ENCODE measurements around the gene POPDC3. TPM values are rescaled to one million over a fixed set of nuclear protein-coding genes. Genes with fewer than 3 reads are reported as not detected.

POPDC3 gene
- total and polyA plus RNA-seq, 2 of the 4 experiments (the other 2 are of a cell fraction) = 22.7 to 25.8 TPM

GRCh38 chr6:105204331-105204730 is 24.5 kb upstream of the POPDC3 start:
- Histone ChIP-seq H3K23ac (ENCODE audit: low read depth, low read length) (no peak overlapping the region), H3K9me3 (ENCODE audit: control insufficient read depth, insufficient read depth, low read length) (no peaks in the 10 kb centered on the region), H4K91ac (ENCODE audit: insufficient read depth, low read depth, low read length) (no peak overlapping the region), H3K79me1 (ENCODE audit: low read depth in 1 of 2, low read length in 2 of 2) (no peaks in the 10 kb centered on the region), H3K36me3 (ENCODE audit: control insufficient read depth, insufficient read depth, low read length) (no peaks in the 10 kb centered on the region), H3K14ac (replicated peaks; ENCODE audit: low read depth, low read length) (no peak overlapping the region), H4K8ac (ENCODE audit: low read depth in 2 of 2, low read length in 2 of 2) (no peak overlapping the region), H2AFZ (replicated peaks; ENCODE audit: low read length, poor library complexity) (no peak overlapping the region), H3K56ac (ENCODE audit: extremely low read depth, insufficient read depth, low read length) (no peak overlapping the region), H2AK9ac (replicated peaks; ENCODE audit: low read depth, low read length, poor library complexity) (no peak overlapping the region), H3K9ac (ENCODE audit: low read depth, low read length) (no peak overlapping the region), H3K27ac (ENCODE audit: insufficient read depth, low read length) (no peak overlapping the region), H4K5ac (ENCODE audit: low read depth, low read length) (no peak overlapping the region), H4K20me1 (ENCODE audit: insufficient read depth, low read length) (no peaks in the 10 kb centered on the region), H3K18ac (ENCODE audit: low read depth, low read length) (no peak overlapping the region), H3K4ac (ENCODE audit: low read depth, low read length) (no peak overlapping the region), H3K4me3 (ENCODE audit: insufficient read depth, low read depth, low read length) (no peak overlapping the region), H2BK15ac (ENCODE audit: low read depth, low read length) (no peak overlapping the region), H2BK120ac (ENCODE audit: low read depth, low read length) (no peak overlapping the region), H3K4me1 (ENCODE audit: control insufficient read depth, insufficient read depth, low read length) (peaks cover under 1% of the 10 kb centered on the region; the same call in 1 of the 2 replicates), H2BK20ac (ENCODE audit: low read depth, low read length) (no peak overlapping the region), H2AK5ac (ENCODE audit: low read depth, low read length) (no peak overlapping the region), H3K27me3 (ENCODE audit: control insufficient read depth, insufficient read depth, low read length) (no peaks in the 10 kb centered on the region), H2BK5ac (ENCODE audit: low read depth, low read length, poor library complexity, severe bottlenecking) (no peak overlapping the region), H3K4me2 (ENCODE audit: low read depth, low read length) (no peak overlapping the region; the same call in 1 of the 2 replicates), H3K9me1 (ENCODE audit: insufficient read depth, low read length) (no peaks in the 10 kb centered on the region)
- no CpG with 5 or more reads among the region's 1 CpG for WGBS, 2 experiments (ENCODE audit: extremely low coverage in 2 of 2, insufficient read length in 1 of 2)
- intact Hi-C loops (cut with micrococcal nuclease) = no loop called here
- dilution Hi-C loops (cut with HindIII; ENCODE audit: low sequenced_read_pairs, unreplicated experiment) = no loop called here
- ChIA-PET CTCF (no interaction called here), POLR2A (ENCODE audit: unreplicated experiment) (no interaction called here)
- no peak for TF ChIP-seq RFX5 (IDR thresholded peaks at IDR 0.05; ENCODE audit: low read depth, low read length)
- no peak for TF ChIP-seq POLR2A (IDR thresholded peaks at IDR 0.05; ENCODE audit: low read depth, low read length)
- TF ChIP-seq USF2 (IDR thresholded peaks at IDR 0.05; ENCODE audit: low read depth, low read length) = no peak
- no peak for TF ChIP-seq MAFK (IDR thresholded peaks at IDR 0.05; ENCODE audit: low read depth, low read length)
- TF ChIP-seq MAZ (IDR thresholded peaks at IDR 0.05; ENCODE audit: borderline replicate concordance, low read depth, low read length) = no peak
- no peak for TF ChIP-seq SMC3 (IDR thresholded peaks at IDR 0.05; ENCODE audit: low read depth, low read length)
- no peak for TF ChIP-seq RCOR1 (IDR thresholded peaks at IDR 0.05; ENCODE audit: insufficient replicate concordance, low read length)
- no peak for TF ChIP-seq ELK1 (IDR thresholded peaks at IDR 0.05; ENCODE audit: borderline replicate concordance, low read depth, low read length)
- TF ChIP-seq NFE2L2 (IDR thresholded peaks at IDR 0.05; ENCODE audit: low read depth, low read length) = no peak
- no peak for TF ChIP-seq RAD21 (IDR thresholded peaks at IDR 0.05; ENCODE audit: low read length)
- no peak for TF ChIP-seq CEBPB (IDR thresholded peaks at IDR 0.05; ENCODE audit: low read depth, low read length)
- no peak for TF ChIP-seq FOS (IDR thresholded peaks at IDR 0.05; ENCODE audit: low read depth, low read length)
- in situ Hi-C loops (cut with MboI; ENCODE audit: low sequenced_read_pairs) = no loop called here
- DNase-seq (peak; percentile 74), ATAC-seq (ENCODE audit: low read depth) (peak; percentile 57)
- BruUV-seq (replicated peaks) = no TSS peak

All from IMR-90 (cell line).